Large intestine (tissue), 3 donors: ENCODE measurements around the gene RNU2-63P. TPM values are rescaled to one million over a fixed set of nuclear protein-coding genes. Genes with fewer than 3 reads are reported as not detected.
"Not testable (repeated sequence)": the region's sequence is repeated elsewhere in the genome, so short reads cannot be mapped to it uniquely, and the experiment has no call there.

Experiments
- DNase-seq, 2 donors: peaks; one replicate each; pipeline versions ENCODE4 v3.0.0 to v3.0.0-alpha.2; 2013
- H3K27ac ChIP-seq: one replicate; pipeline ENCODE4 v1.5.1; 2013; ENCODE audit warnings: low read length
- H3K27me3 ChIP-seq: 2 replicates; pipeline ENCODE4 v1.6.1; 2013; ENCODE audit warnings: low read length; ENCODE audit not compliant: control insufficient read depth, insufficient read depth
- H3K36me3 ChIP-seq: 2 replicates; pipeline ENCODE4 v1.6.1; 2013; ENCODE audit warnings: low read length; ENCODE audit not compliant: control insufficient read depth, insufficient read depth
- H3K4me1 ChIP-seq: one replicate; pipeline ENCODE4 v1.6.1; 2013; ENCODE audit warnings: low read length; ENCODE audit not compliant: control insufficient read depth, insufficient read depth
- H3K4me3 ChIP-seq: one replicate; pipeline ENCODE4 v1.5.1; 2013; ENCODE audit warnings: low read length
- H3K9me3 ChIP-seq: one replicate; pipeline ENCODE4 v1.6.1; 2013; ENCODE audit warnings: mild to moderate bottlenecking, low read depth, low read length, moderate library complexity; ENCODE audit not compliant: control insufficient read depth
- WGBS: methylation state at CpG from one replicate; pipeline ENCODE4 v1.1.5; 2013; ENCODE audit warnings: low lambda C conversion rate; ENCODE audit not compliant: insufficient coverage; 5-methylcytosine and 5-hydroxymethylcytosine counted together
- polyA plus RNA-seq: library from polyadenylated mRNA; unstranded; fragments of 120-200 nt; gene quantifications from one replicate; pipeline ENCODE4 v1.2.1, GENCODE V29; 2013

The RNU2-63P gene
- polyA plus RNA-seq, 1 donor: not detected

DNA sequence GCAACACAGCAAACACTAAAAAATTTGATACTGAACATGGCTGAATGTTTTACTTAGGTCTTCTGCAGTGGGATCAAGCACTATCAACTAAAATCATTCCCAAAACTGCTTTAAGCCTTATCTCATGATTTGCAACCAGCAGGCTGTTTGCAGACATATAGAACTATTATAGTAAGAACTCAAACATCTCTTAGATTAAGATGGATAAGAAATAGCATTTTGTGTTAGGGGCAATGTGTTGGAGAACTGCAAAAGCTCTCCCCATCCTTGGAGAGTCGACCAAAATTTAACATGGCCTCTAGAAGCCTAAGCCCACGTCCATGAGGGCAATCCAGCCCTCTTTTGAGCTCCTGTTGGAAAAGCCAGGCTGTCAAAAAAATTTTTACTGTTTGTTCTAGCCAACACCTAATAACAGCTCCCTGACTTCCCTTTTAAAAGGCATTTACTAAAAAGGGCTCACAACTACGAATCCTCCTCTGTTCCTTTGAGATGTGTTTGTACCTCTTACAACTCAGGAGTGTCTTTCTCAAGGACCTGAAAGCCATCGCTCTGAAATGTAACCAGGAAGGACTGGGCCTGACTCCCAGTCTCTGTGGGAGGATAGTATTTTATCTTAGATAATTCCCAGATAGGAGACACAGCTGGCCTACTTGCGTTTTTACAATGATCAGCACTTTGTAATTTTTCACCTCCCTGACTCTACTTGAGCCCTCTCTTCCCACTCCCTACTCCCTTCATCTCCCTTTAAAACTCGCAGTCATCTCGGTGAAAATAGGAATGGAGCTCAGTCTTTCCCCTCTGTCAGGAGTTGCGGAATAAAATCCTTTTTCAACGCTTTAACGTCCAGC is 37.8 kb upstream of the RNU2-63P start:
- Histone ChIP-seq H3K36me3 (no peaks in the 10 kb centered on the region), H3K27me3 (no peaks in the 10 kb centered on the region), H3K4me3 (peak overlapping the region; percentile 87), H3K4me1 (peaks cover 12% of the 10 kb centered on the region), H3K9me3 (no peaks in the 10 kb centered on the region), H3K27ac (peak overlapping the region; percentile 96)
- WGBS: 60% methylated on average over 1 of the region's 10 CpGs
- DNase-seq: peak in 1 of 2 donors; percentile 50

DNA sequence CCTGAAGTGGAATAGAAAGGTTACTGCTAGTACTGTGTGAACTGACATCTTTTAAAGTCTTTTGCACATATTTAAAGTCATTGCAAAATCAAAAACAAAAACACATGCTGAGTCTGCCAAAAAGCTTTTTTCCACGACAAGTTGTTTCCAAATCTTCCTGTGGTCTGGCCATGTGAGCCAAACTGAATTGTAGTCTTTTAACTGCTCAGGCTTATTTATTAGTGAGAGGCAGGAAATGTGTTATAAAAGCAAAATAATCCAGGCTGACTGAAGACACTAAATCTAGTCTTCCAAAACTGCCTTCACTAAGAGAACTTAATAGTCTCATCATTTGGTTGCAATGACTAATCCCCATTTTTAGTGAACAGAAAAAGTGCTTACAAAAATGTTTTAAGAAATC is 36.9 kb upstream of the RNU2-63P start:
- Histone ChIP-seq H3K36me3 (no peaks in the 10 kb centered on the region), H3K4me3 (no peak overlapping the region), H3K27ac (no peak overlapping the region), H3K9me3 (no peaks in the 10 kb centered on the region), H3K4me1 (peaks cover 12% of the 10 kb centered on the region), H3K27me3 (no peaks in the 10 kb centered on the region)
- 60% methylated on average over 1 of the region's 1 CpG for WGBS
- DNase-seq: no peak

- Histone ChIP-seq H3K4me1 (peaks cover 12% of the 10 kb centered on the region), H3K4me3 (no peak overlapping the region), H3K36me3 (no peaks in the 10 kb centered on the region), H3K9me3 (no peaks in the 10 kb centered on the region), H3K27me3 (no peaks in the 10 kb centered on the region), H3K27ac (no peak overlapping the region)
- WGBS: no CpG with 5 or more reads among the region's 2 CpGs
- no peak for DNase-seq
Measured at GRCh38 chr2:88051792-88052191, 35.4 kb upstream of the RNU2-63P start.

DNA sequence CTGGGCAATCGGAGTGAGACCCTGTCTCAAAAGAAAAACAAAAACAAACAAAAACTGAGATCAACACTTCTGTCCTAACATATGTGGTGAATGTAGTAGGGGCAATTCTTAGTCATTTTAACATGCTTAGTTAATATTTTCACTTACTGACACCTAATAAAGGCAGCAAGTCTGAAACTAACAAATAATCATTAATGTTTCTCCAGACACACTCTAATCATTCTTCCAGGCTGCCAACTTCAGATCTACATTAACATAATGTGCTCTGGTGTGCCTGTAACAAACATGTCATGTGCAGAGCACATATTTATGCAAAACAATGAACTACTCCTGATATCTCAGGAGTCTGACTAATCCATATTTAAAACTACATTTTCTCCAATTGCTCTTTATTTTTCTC is 33.3 kb upstream of the RNU2-63P start:
- peaks cover 5% of the 10 kb centered on the region for H3K4me1 ChIP-seq
- no peaks in the 10 kb centered on the region for H3K27me3 ChIP-seq
- WGBS: no CpG with 5 or more reads among the region's 1 CpG

GRCh38 chr2:88048541-88048940 is 32.2 kb upstream of the RNU2-63P start:
- Histone ChIP-seq H3K27me3 (no peaks in the 10 kb centered on the region), H3K4me3 (no peak overlapping the region)
- no CpG with 5 or more reads among the region's 3 CpGs for WGBS

More for the DNA sequence above, 33.3 kb upstream of the RNU2-63P start:
- no peak overlapping the region for H3K27ac ChIP-seq
- no peak overlapping the region for H3K4me3 ChIP-seq
- no peaks in the 10 kb centered on the region for H3K9me3 ChIP-seq
- DNase-seq: no peak
- H3K36me3 ChIP-seq: no peaks in the 10 kb centered on the region

DNA sequence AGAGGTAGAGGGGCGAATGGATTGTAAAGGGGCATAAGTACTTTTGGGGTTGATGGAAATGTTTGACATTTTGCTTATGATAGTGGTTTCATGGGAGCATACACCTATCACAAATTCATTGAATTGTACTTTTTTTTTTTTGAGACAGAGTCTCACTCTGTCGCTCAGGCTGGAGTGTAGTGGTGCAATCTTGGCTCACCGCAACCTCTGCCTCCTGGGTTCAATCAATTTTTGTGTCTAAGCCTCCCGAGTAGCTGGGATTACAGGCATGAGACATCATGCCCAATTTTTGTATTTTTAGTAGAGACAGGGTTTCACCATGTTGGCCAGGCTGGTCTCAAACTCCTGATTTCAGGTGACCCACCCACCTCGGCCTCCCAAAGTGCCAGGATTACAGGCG is 29.2 kb upstream of the RNU2-63P start:
- not testable (repeated sequence) for H3K36me3 ChIP-seq, H3K27ac ChIP-seq, H3K9me3 ChIP-seq, DNase-seq, H3K4me1 ChIP-seq, H3K27me3 ChIP-seq, H3K4me3 ChIP-seq
- WGBS: no CpG with 5 or more reads among the region's 6 CpGs

More at GRCh38 chr2:88048541-88048940, 32.2 kb upstream of the RNU2-63P start:
- Histone ChIP-seq H3K4me1 (no peaks in the 10 kb centered on the region), H3K36me3 (peaks cover 4% of the 10 kb centered on the region), H3K9me3 (no peaks in the 10 kb centered on the region), H3K27ac (no peak overlapping the region)
- DNase-seq: no peak

DNA sequence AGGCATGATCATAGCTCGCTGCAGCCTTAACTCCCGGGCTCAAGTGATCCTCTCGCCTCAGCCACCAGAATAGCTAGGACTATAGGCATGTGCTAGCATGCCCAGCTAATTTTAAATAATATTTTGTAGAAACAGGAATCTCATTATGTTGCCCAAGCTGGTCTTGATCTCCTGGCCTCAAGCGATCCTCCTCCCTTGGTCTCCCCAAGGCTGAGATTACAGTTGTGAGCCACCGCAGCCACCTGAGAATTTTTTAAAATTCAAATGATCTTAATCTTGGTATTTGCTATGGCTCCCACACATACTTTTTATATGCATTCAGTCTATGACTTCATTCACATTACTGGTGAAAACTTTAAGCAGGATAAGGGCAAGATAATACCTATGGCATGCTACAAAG is 26.1 kb upstream of the RNU2-63P start:
- H3K4me3 ChIP-seq: no peak overlapping the region
- no peak overlapping the region for H3K27ac ChIP-seq
- DNase-seq: no peak
- peaks cover 4% of the 10 kb centered on the region for H3K36me3 ChIP-seq
- no peaks in the 10 kb centered on the region for H3K9me3 ChIP-seq
- H3K27me3 ChIP-seq: no peaks in the 10 kb centered on the region
- no CpG with 5 or more reads among the region's 5 CpGs for WGBS
- H3K4me1 ChIP-seq: no peaks in the 10 kb centered on the region

- no peak for DNase-seq
- H3K36me3 ChIP-seq: peaks cover 19% of the 10 kb centered on the region
- 100% methylated on average over 1 of the region's 4 CpGs for WGBS
- H3K9me3 ChIP-seq: no peaks in the 10 kb centered on the region
- no peak overlapping the region for H3K4me3 ChIP-seq
- H3K4me1 ChIP-seq: no peaks in the 10 kb centered on the region
- H3K27me3 ChIP-seq: no peaks in the 10 kb centered on the region
- H3K27ac ChIP-seq: no peak overlapping the region
Measured at GRCh38 chr2:88038263-88039105, 22.1 kb upstream of the RNU2-63P start.

GRCh38 chr2:88036606-88037005 is 20.3 kb upstream of the RNU2-63P start:
- Histone ChIP-seq H3K4me3 (no peak overlapping the region), H3K4me1 (no peaks in the 10 kb centered on the region), H3K27ac (no peak overlapping the region), H3K36me3 (peaks cover 31% of the 10 kb centered on the region), H3K9me3 (no peaks in the 10 kb centered on the region), H3K27me3 (no peaks in the 10 kb centered on the region)
- DNase-seq: no peak

- no peaks in the 10 kb centered on the region for H3K27me3 ChIP-seq
- no peaks in the 10 kb centered on the region for H3K9me3 ChIP-seq
- no peak overlapping the region for H3K4me3 ChIP-seq
- H3K27ac ChIP-seq: no peak overlapping the region
- WGBS: no CpG with 5 or more reads among the region's 2 CpGs
- H3K4me1 ChIP-seq: no peaks in the 10 kb centered on the region
- H3K36me3 ChIP-seq: peaks cover 31% of the 10 kb centered on the region
- no peak for DNase-seq
Measured at GRCh38 chr2:88036182-88036581, 19.8 kb upstream of the RNU2-63P start.
